ENCODE measurements around the gene OXSR1. TPM values are rescaled to one million over a fixed set of nuclear protein-coding genes. Genes with fewer than 3 reads are reported as not detected.

The OXSR1 gene
- total RNA-seq, 4 donors from 2014 or later: 27.0 to 46.7 (median 32.9) TPM

- no peaks in the 10 kb centered on the region for H3K4me1 ChIP-seq
- H3K36me3 ChIP-seq: peaks cover 31 to 52% (median 44%) of the 10 kb centered on the region in 4 donors
- intact Hi-C loops (cut with DNase I): no loop called here
- H3K9me3 ChIP-seq: no peaks in the 10 kb centered on the region
- H3K27me3 ChIP-seq: no peaks in the 10 kb centered on the region
- no peak for TF ChIP-seq POLR2AphosphoS5 (IDR thresholded peaks at IDR 0.05)
- DNase-seq (ENCODE audit: extremely low spot score): no peak
- no peak overlapping the region for H3K4me3 ChIP-seq
- WGBS: 82% methylated on average over 1 of the region's 1 CpG
- H3K27ac ChIP-seq (replicated peaks in 1 of 4): no peak overlapping the region
Measured at GRCh38 chr3:38255627-38256026, 90.3 kb downstream of the OXSR1 start.

GRCh38 chr3:38257583-38257982, 92.2 kb downstream of the OXSR1 start:
- no peak for TF ChIP-seq CTCF (IDR thresholded peaks at IDR 0.05)
- no peak for TF ChIP-seq POLR2A (IDR thresholded peaks at IDR 0.05; ENCODE audit: low read depth)
- no peak for TF ChIP-seq POLR2AphosphoS5 (IDR thresholded peaks at IDR 0.05)
- TF ChIP-seq EP300 (IDR thresholded peaks at IDR 0.05): no peak
- intact Hi-C loops (cut with DNase I): no loop called here
- WGBS: 83% methylated on average over 1 of the region's 1 CpG

GRCh38 chr3:38260474-38260873, 95.1 kb downstream of the OXSR1 start:
- intact Hi-C loops (cut with DNase I): no loop called here

More at GRCh38 chr3:38257583-38257982, 92.2 kb downstream of the OXSR1 start:
- Histone ChIP-seq H3K27me3 (no peaks in the 10 kb centered on the region), H3K4me3 (no peak overlapping the region), H3K36me3 (peaks cover 16 to 37% (median 27%) of the 10 kb centered on the region in 4 donors), H3K9me3 (no peaks in the 10 kb centered on the region), H3K27ac (replicated peaks in 1 of 4) (no peak overlapping the region), H3K4me1 (no peaks in the 10 kb centered on the region)
- no peak for DNase-seq (ENCODE audit: extremely low spot score)

GRCh38 chr3:38264353-38264771, 99.0 kb downstream of the OXSR1 start:
- Histone ChIP-seq H3K27ac (replicated peaks in 1 of 4) (no peak overlapping the region), H3K4me1 (peaks cover 0 to 10% (median 0%) of the 10 kb centered on the region in 4 donors), H3K36me3 (peaks cover 0 to 11% (median 6%) of the 10 kb centered on the region in 4 donors), H3K9me3 (no peaks in the 10 kb centered on the region), H3K4me3 (no peak overlapping the region), H3K27me3 (no peaks in the 10 kb centered on the region)
- WGBS: 0% methylated on average over 1 of the region's 1 CpG
- no peak for TF ChIP-seq POLR2A (IDR thresholded peaks at IDR 0.05; ENCODE audit: low read depth)
- TF ChIP-seq CTCF (IDR thresholded peaks at IDR 0.05): no peak
- TF ChIP-seq EP300 (IDR thresholded peaks at IDR 0.05): no peak
- no peak for TF ChIP-seq POLR2AphosphoS5 (IDR thresholded peaks at IDR 0.05)
- intact Hi-C loops (cut with DNase I): no loop called here
- peak; percentile 45 for DNase-seq (ENCODE audit: extremely low spot score)

More at GRCh38 chr3:38260474-38260873, 95.1 kb downstream of the OXSR1 start:
- DNase-seq (ENCODE audit: extremely low spot score): peak; percentile 39
- H3K36me3 ChIP-seq: peaks cover 0 to 9% (median 2%) of the 10 kb centered on the region in 4 donors
- 90% methylated on average over 2 of the region's 2 CpGs for WGBS
- no peaks in the 10 kb centered on the region for H3K9me3 ChIP-seq
- H3K4me3 ChIP-seq: no peak overlapping the region
- TF ChIP-seq EP300 (IDR thresholded peaks at IDR 0.05) (no peak), POLR2AphosphoS5 (IDR thresholded peaks at IDR 0.05) (no peak)
- no peak overlapping the region for H3K27ac ChIP-seq (replicated peaks in 1 of 4)
- H3K27me3 ChIP-seq: no peaks in the 10 kb centered on the region
- H3K4me1 ChIP-seq: peaks cover 0 to 10% (median 0%) of the 10 kb centered on the region in 4 donors

- 71% methylated on average over 1 of the region's 1 CpG for WGBS
- H3K4me1 ChIP-seq: peaks cover 0 to 10% (median 0%) of the 10 kb centered on the region in 4 donors
- no peaks in the 10 kb centered on the region for H3K27me3 ChIP-seq
- no peak overlapping the region for H3K4me3 ChIP-seq
- H3K27ac ChIP-seq (replicated peaks in 1 of 4): no peak overlapping the region
- H3K9me3 ChIP-seq: no peaks in the 10 kb centered on the region
- peaks cover 0 to 11% (median 6%) of the 10 kb centered on the region in 4 donors for H3K36me3 ChIP-seq
- intact Hi-C loops (cut with DNase I): no loop called here
- DNase-seq (ENCODE audit: extremely low spot score): no peak
- TF ChIP-seq POLR2A (IDR thresholded peaks at IDR 0.05; ENCODE audit: low read depth): no peak
- TF ChIP-seq CTCF (IDR thresholded peaks at IDR 0.05): no peak
- TF ChIP-seq EP300 (IDR thresholded peaks at IDR 0.05): no peak
- TF ChIP-seq POLR2AphosphoS5 (IDR thresholded peaks at IDR 0.05): no peak
Measured at GRCh38 chr3:38264779-38265178, 99.4 kb downstream of the OXSR1 start.

Measured in esophagus muscularis mucosa (tissue), 4 donors.